Keratinocyte (primary cell): ENCODE measurements around the gene MRPS7. TPM values are rescaled to one million over a fixed set of nuclear protein-coding genes. Genes with fewer than 3 reads are reported as not detected.

ENCODE experiments used
- DNase-seq: peaks from one replicate; pipeline ENCODE4 v3.0.0-alpha.2; 2011; ENCODE audit warnings: low read depth, missing footprints, low spot score
- FAIRE-seq: peaks from 2 replicates; lab custom pipeline; 2011; peaks lifted over from hg19 to GRCh38; lab: Jason Lieb, UNC
- H2AFZ ChIP-seq: 2 replicates; pipeline ENCODE4 v1.6.0; 2012; ENCODE audit warnings: low read length, control low read depth, inconsistent platforms; ENCODE audit not compliant: control insufficient read depth
- H3K27ac ChIP-seq: 2 replicates; pipeline ENCODE4 v1.5.1; 2011; ENCODE audit warnings: low read length; ENCODE audit not compliant: control insufficient read depth, insufficient read depth
- H3K27me3 ChIP-seq: 3 replicates; pipeline ENCODE4 v1.6.0; 2011; ENCODE audit warnings: low read length; ENCODE audit not compliant: control insufficient read depth, insufficient read depth; ENCODE audit errors: extremely low read depth
- H3K36me3 ChIP-seq, 2 experiments: 2 replicates in 1 of 2; 3 replicates in 1 of 2; pipeline ENCODE4 v1.5.1; 2011; ENCODE audit warnings: low read length in 2 of 2, mild to moderate bottlenecking in 1 of 2; ENCODE audit not compliant: control insufficient read depth in 2 of 2, insufficient read depth in 2 of 2; ENCODE audit errors: extremely low read depth in 1 of 2
- H3K4me1 ChIP-seq: 3 replicates; pipeline ENCODE4 v1.5.1; 2011; ENCODE audit warnings: low read length; ENCODE audit not compliant: control insufficient read depth, insufficient read depth; ENCODE audit errors: extremely low read depth
- H3K4me2 ChIP-seq: 3 replicates; pipeline ENCODE4 v1.6.0; 2011; ENCODE audit warnings: low read depth, low read length; ENCODE audit not compliant: control insufficient read depth, insufficient read depth; ENCODE audit errors: extremely low read depth
- H3K4me3 ChIP-seq, 3 experiments: fragments of 200-600 bp in 1 of 3; sonication (generic) in 1 of 3; 2 replicates in 2 of 3; 3 replicates in 1 of 3; pipeline ENCODE4 v1.5.1; 2011 to 2016; ENCODE audit warnings: low read length in 3 of 3, mild to moderate bottlenecking in 3 of 3, control low read depth in 2 of 3, inconsistent platforms in 1 of 3, low read depth in 1 of 3, mixed read lengths in 1 of 3, mixed run types in 1 of 3, moderate library complexity in 1 of 3; ENCODE audit not compliant: control insufficient read depth in 2 of 3, insufficient read depth in 2 of 3; ENCODE audit errors: extremely low read depth in 1 of 3
- H3K79me2 ChIP-seq: 2 replicates; pipeline ENCODE4 v1.6.0; 2012; ENCODE audit warnings: low read length; ENCODE audit not compliant: control insufficient read depth, insufficient read depth
- H3K9ac ChIP-seq: 3 replicates; pipeline ENCODE4 v1.6.0; 2011; ENCODE audit warnings: low read length; ENCODE audit not compliant: control insufficient read depth, insufficient read depth; ENCODE audit errors: extremely low read depth
- H3K9me1 ChIP-seq: 3 replicates; pipeline ENCODE4 v1.6.0; 2011; ENCODE audit warnings: low read length; ENCODE audit not compliant: control insufficient read depth, insufficient read depth; ENCODE audit errors: extremely low read depth
- H3K9me3 ChIP-seq: 2 replicates; pipeline ENCODE4 v1.5.1; 2012; ENCODE audit warnings: low read depth, low read length; ENCODE audit not compliant: control insufficient read depth
- H4K20me1 ChIP-seq: 3 replicates; pipeline ENCODE4 v1.6.0; 2011; ENCODE audit warnings: low read length; ENCODE audit not compliant: control insufficient read depth, insufficient read depth; ENCODE audit errors: extremely low read depth
- EZH2 ChIP-seq: IDR thresholded peaks from one replicate; pipeline ENCODE4 v1.6.1; 2012; ENCODE audit warnings: inconsistent platforms, mild to moderate bottlenecking, low read length, moderate library complexity
- dilution Hi-C: fragments of 300-500 bp; cut with MboI; formaldehyde crosslinking; loops from one replicate; pipeline ENCODE4 v1.7.0; 2020; ENCODE audit warnings: low sequenced_read_pairs; ENCODE audit not compliant: extremely low pct_ligation_motif_present
- polyA plus RNA-seq, 5 experiments: library from polyadenylated mRNA; depleted of rRNA in 3 of 5; stranded (reverse) in 3 of 5; stranded (forward) in 1 of 5; unstranded in 1 of 5; fragments of >200 nt; gene quantifications; 1 replicate in 1 of 5; 2 replicates in 3 of 5; 3 replicates in 1 of 5; pipeline versions ENCODE4 v1.2.1 to v1.2.3, GENCODE V29; 2011 to 2012; ENCODE audit warnings: missing spikeins in 2 of 5, low read depth in 1 of 5, low replicate concordance in 1 of 5
- TF ChIP-seq, protein P1 (sequence below), 3 experiments: IDR thresholded peaks in 1 of 3; conservative IDR thresholded peaks in 1 of 3; optimal IDR thresholded peaks in 1 of 3; 2 replicates in 2 of 3; 3 replicates in 1 of 3; pipeline versions ENCODE3 to v1.5.1; 2011; ENCODE audit warnings: low read length in 3 of 3, mild to moderate bottlenecking in 3 of 3, moderate library complexity in 2 of 3, control low read depth in 1 of 3, inconsistent platforms in 1 of 3; ENCODE audit not compliant: insufficient read depth in 2 of 3; ENCODE audit errors: extremely low read depth in 1 of 3

MRPS7 gene
- polyA plus RNA-seq, 1 donor (not counting 4 experiments of a cell fraction or from before 2014, with no cell fraction given) = 79.0 TPM

DNA sequence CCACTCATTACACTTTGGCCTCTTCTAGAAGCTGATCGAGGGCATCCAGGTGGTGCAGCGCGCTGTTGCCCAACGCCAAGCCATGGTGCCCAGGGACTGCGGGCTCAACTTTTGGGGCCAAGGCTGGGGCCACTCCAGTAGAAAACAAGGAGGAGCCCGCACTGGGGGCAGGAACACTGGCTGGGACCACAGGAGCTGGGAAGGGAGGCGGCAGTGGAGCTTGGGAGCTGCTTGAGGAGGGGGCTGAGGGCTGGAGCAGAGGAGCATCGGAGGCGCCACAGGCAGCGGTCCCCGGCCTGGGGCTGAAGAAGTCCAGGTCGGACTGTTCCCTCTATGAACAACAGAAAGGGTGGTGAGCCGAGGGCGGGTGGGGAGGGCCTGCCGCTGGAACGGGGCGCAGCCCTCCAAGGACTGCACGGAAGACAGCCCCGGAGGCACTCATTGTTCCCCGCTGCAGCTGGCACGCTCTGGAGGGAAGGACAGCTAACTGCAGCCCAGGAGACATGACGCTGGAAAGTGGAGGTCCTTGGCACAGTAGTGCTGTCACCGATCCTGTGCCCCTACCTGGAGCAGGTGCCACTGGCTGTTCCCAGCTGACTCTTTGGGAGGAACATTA lies 21.8 kb upstream of the MRPS7 start:
- dilution Hi-C loops = no loop called here
- DNase-seq = no peak
- no peak overlapping the region for H3K9ac ChIP-seq
- FAIRE-seq = no peak
- H2AFZ ChIP-seq = no peak overlapping the region
- H3K9me1 ChIP-seq = no peaks in the 10 kb centered on the region
- no peak overlapping the region for H3K27ac ChIP-seq
- no peaks in the 10 kb centered on the region for H3K9me3 ChIP-seq
- TF ChIP-seq EZH2 = no peak
- H3K36me3 ChIP-seq = peaks cover 59 to 76% of the 10 kb centered on the region in 2 experiments
- no peaks in the 10 kb centered on the region for H3K79me2 ChIP-seq
- H3K4me1 ChIP-seq = no peaks in the 10 kb centered on the region
- H3K4me2 ChIP-seq = no peak overlapping the region
- peaks cover 9% of the 10 kb centered on the region for H4K20me1 ChIP-seq
- no peak overlapping the region for H3K4me3 ChIP-seq
- no peaks in the 10 kb centered on the region for H3K27me3 ChIP-seq

DNA sequence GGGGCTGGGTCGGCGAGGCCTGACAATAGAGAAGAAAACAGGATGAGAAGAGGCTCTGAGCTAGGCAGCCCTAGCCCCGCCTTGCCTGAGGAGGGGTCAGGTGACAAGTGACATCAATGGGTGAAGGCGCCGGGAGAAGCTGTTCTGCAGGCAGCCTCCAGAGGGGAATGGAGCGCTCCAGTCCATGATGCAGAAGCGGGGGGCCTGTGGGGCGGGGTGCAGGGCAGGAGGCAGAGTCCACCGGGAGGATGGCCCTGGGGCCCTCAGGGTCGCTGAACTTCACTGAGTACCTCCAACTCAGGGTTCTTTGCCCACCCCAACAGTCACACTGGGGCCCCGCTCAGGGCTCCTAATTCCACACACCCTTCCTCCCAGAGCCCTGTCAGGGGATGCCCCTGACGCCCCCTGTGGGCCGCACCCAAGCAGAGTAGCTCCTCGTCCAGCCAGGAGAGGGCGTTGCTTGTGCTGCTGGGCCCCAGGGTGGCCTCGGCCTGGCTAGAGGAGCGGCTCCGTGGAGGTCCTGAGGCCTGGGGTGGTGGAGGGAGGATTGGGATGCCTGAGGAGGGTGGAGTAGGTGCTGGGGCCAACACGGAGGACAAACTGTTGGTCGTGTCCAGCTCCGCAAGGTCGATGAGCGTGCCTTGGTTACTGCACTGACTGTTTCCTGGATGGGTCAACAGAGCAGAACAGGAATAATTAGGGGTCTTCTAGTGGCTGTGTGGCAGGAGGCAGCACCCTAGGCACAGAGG lies 21.1 kb upstream of the MRPS7 start:
- Histone ChIP-seq H3K9ac (no peak overlapping the region), H3K4me1 (no peaks in the 10 kb centered on the region), H3K79me2 (no peaks in the 10 kb centered on the region), H4K20me1 (peaks cover 9% of the 10 kb centered on the region), H3K4me2 (no peak overlapping the region), H3K9me3 (no peaks in the 10 kb centered on the region), H3K9me1 (no peaks in the 10 kb centered on the region), H3K36me3 (peaks cover 55 to 76% of the 10 kb centered on the region in 2 experiments), H3K4me3 (no peak overlapping the region), H3K27me3 (no peaks in the 10 kb centered on the region), H2AFZ (no peak overlapping the region), H3K27ac (no peak overlapping the region)
- FAIRE-seq (no peak), DNase-seq (no peak)
- dilution Hi-C loops = no loop called here
- TF ChIP-seq EZH2 = no peak
- TF ChIP-seq, protein P1, sequence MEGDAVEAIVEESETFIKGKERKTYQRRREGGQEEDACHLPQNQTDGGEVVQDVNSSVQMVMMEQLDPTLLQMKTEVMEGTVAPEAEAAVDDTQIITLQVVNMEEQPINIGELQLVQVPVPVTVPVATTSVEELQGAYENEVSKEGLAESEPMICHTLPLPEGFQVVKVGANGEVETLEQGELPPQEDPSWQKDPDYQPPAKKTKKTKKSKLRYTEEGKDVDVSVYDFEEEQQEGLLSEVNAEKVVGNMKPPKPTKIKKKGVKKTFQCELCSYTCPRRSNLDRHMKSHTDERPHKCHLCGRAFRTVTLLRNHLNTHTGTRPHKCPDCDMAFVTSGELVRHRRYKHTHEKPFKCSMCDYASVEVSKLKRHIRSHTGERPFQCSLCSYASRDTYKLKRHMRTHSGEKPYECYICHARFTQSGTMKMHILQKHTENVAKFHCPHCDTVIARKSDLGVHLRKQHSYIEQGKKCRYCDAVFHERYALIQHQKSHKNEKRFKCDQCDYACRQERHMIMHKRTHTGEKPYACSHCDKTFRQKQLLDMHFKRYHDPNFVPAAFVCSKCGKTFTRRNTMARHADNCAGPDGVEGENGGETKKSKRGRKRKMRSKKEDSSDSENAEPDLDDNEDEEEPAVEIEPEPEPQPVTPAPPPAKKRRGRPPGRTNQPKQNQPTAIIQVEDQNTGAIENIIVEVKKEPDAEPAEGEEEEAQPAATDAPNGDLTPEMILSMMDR (optimal IDR thresholded peaks at IDR 0.05 in 1 of 3, IDR thresholded peaks at IDR 0.05 in 1 of 3, conservative IDR thresholded peaks at IDR 0.05 in 1 of 3; ENCODE audit: extremely low read depth in 1 of 3, insufficient read depth in 2 of 3, low read length in 3 of 3) = peak; percentile 68 to 84 (median 83)
